ENCODE data around the gene TSC2. TPM values are rescaled to one million over a fixed set of nuclear protein-coding genes. Genes with fewer than 3 reads are reported as not detected.
"Not testable (repeated sequence)": the region's sequence is repeated elsewhere in the genome, so short reads cannot be mapped to it uniquely, and the experiment has no call there.

The TSC2 gene
- total RNA-seq, 4 donors from 2014 or later: 103 to 193 (median 143) TPM

- no peaks in the 10 kb centered on the region for H3K9me3 ChIP-seq
- H3K4me3 ChIP-seq: no peak overlapping the region
- no peak for TF ChIP-seq POLR2AphosphoS5 (IDR thresholded peaks at IDR 0.05)
- no peak for TF ChIP-seq POLR2A (IDR thresholded peaks at IDR 0.05)
- no peak for TF ChIP-seq CTCF (IDR thresholded peaks at IDR 0.05)
- TF ChIP-seq EP300 (IDR thresholded peaks at IDR 0.05): no peak
- H3K4me1 ChIP-seq: no peaks in the 10 kb centered on the region
- H3K36me3 ChIP-seq: peaks cover 83% of the 10 kb centered on the region
- 98% methylated on average over 9 of the region's 19 CpGs for WGBS
- H3K27ac ChIP-seq: no peak overlapping the region
- H3K27me3 ChIP-seq: no peaks in the 10 kb centered on the region
- DNase-seq (ENCODE audit: low spot score in 2 of 2): no peak
Observed at GRCh38 chr16:2102471-2102870, 54.7 kb downstream of the TSC2 start.

DNA sequence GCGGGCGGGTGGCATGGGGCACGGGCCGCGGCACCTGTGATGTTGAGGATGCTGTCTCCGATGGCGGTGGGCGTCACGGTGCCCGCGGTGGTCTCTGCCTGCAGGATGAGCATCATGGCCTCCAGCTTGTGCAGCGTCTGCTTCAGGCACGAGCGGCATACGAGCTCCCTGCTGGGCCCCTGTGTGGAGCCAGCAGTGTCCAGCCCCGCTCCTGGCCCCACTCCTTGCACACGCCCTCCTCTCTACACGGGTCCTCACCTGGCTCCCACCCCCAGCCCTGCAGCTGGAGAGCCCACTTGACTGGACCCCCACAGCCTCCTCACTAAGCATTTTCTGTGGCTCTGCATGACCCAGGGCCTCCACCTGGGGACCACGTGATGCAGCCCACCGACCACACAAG is 56.7 kb downstream of the TSC2 start:
- not testable (repeated sequence) for H3K4me3 ChIP-seq; H3K27me3 ChIP-seq; H3K27ac ChIP-seq; DNase-seq (ENCODE audit: low spot score in 2 of 2); H3K9me3 ChIP-seq; H3K4me1 ChIP-seq
- WGBS: 100% methylated on average over 8 of the region's 20 CpGs
- H3K36me3 ChIP-seq: peaks cover 90% of the 10 kb centered on the region

DNA sequence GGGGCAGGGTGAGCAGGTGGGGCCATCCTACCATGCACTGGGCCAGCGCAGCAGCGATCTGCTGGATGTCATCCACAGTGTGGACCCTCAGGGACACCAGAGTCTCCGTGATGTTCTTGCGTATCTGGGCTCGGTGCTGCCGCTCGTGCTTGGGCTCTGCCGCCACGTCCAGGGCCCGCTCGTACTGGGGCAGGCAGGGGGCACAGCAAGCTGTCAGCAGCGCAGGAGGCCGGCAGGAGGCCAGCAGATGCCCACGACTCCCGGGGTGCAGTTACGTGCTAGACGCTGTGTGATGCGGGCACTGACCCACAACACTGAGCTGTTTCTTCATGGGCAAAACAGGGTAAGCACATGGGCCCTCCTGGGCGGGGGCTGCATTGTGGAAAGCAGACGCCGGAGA is 57.5 kb downstream of the TSC2 start:
- H3K4me1 ChIP-seq; H3K4me3 ChIP-seq; DNase-seq (ENCODE audit: low spot score in 2 of 2); H3K9me3 ChIP-seq; H3K27me3 ChIP-seq; H3K27ac ChIP-seq: not testable (repeated sequence)
- H3K36me3 ChIP-seq: peaks cover 90% of the 10 kb centered on the region
- WGBS: 93% methylated on average over 15 of the region's 21 CpGs

GRCh38 chr16:2105769-2106168 is 58.0 kb downstream of the TSC2 start:
- not testable (repeated sequence) for H3K27me3 ChIP-seq; DNase-seq (ENCODE audit: low spot score in 2 of 2); H3K4me3 ChIP-seq; H3K9me3 ChIP-seq; H3K4me1 ChIP-seq; H3K27ac ChIP-seq
- peaks cover 90% of the 10 kb centered on the region for H3K36me3 ChIP-seq
- WGBS: 80% methylated on average over 1 of the region's 22 CpGs

GRCh38 chr16:2106211-2106610 is 58.4 kb downstream of the TSC2 start:
- peaks cover 90% of the 10 kb centered on the region for H3K36me3 ChIP-seq
- not testable (repeated sequence) for H3K27ac ChIP-seq; DNase-seq (ENCODE audit: low spot score in 2 of 2); H3K27me3 ChIP-seq; H3K4me3 ChIP-seq; H3K4me1 ChIP-seq; H3K9me3 ChIP-seq
- 90% methylated on average over 2 of the region's 38 CpGs for WGBS

- 84% methylated on average over 9 of the region's 17 CpGs for WGBS
- peaks cover 90% of the 10 kb centered on the region for H3K36me3 ChIP-seq
- not testable (repeated sequence) for H3K9me3 ChIP-seq; H3K4me1 ChIP-seq; H3K4me3 ChIP-seq; DNase-seq (ENCODE audit: low spot score in 2 of 2); H3K27me3 ChIP-seq; H3K27ac ChIP-seq
Observed at GRCh38 chr16:2107121-2107790, 59.5 kb downstream of the TSC2 start.

GRCh38 chr16:2107791-2108125 is 60.0 kb downstream of the TSC2 start:
- not testable (repeated sequence) for H3K4me1 ChIP-seq; H3K9me3 ChIP-seq; H3K27ac ChIP-seq; DNase-seq (ENCODE audit: low spot score in 2 of 2); H3K4me3 ChIP-seq; H3K27me3 ChIP-seq
- 100% methylated on average over 3 of the region's 23 CpGs for WGBS
- H3K36me3 ChIP-seq: peaks cover 90% of the 10 kb centered on the region

DNA sequence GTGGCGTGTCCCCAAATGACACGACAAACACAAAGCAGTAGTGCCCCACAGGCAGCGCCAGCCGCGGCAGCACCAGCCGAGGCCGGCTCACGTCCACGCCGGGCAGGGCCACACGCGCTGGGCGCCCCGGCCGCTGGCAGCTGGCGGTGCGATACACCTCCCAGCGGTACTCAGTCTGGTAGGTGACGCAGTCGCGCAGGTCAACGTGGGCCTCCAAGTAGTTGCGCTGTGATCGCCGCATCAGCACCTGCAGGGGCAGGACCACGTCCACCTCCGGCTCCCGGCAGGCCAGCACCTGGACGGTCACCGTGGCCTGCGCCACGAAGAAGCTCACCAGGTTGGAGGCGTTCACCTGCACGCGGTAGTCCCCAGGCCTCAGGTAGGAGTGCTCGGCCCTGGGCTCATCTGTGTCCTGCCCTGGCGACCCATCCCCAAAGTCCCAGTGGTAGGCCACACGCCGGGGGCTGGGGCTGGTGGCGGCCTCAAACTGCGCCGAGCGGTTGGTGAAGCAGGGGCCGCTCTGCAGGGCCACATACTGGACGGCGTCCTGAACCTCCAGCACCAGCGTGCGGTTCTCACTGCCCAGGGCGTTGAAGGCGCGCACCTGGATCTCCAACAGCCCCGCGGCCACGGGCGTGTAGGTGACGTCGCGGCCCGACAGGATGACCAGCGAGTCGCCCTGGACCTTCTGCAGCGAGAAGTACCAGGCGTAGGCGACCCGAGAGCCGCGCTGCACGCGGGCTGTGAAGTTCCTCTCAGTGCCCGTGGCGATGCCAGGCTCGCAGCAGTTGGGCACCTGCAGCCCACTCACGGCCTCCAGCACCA is 60.9 kb downstream of the TSC2 start:
- not testable (repeated sequence) for DNase-seq (ENCODE audit: low spot score in 2 of 2); H3K4me1 ChIP-seq; H3K4me3 ChIP-seq; H3K9me3 ChIP-seq; H3K27me3 ChIP-seq; H3K27ac ChIP-seq
- H3K36me3 ChIP-seq: peaks cover 87% of the 10 kb centered on the region
- 97% methylated on average over 23 of the region's 73 CpGs for WGBS

- DNase-seq (ENCODE audit: low spot score in 2 of 2); H3K27ac ChIP-seq; H3K27me3 ChIP-seq; H3K4me3 ChIP-seq; H3K4me1 ChIP-seq; H3K9me3 ChIP-seq: not testable (repeated sequence)
- peaks cover 90% of the 10 kb centered on the region for H3K36me3 ChIP-seq
- WGBS: 92% methylated on average over 6 of the region's 25 CpGs
Observed at GRCh38 chr16:2109271-2109580, 61.4 kb downstream of the TSC2 start.

DNA sequence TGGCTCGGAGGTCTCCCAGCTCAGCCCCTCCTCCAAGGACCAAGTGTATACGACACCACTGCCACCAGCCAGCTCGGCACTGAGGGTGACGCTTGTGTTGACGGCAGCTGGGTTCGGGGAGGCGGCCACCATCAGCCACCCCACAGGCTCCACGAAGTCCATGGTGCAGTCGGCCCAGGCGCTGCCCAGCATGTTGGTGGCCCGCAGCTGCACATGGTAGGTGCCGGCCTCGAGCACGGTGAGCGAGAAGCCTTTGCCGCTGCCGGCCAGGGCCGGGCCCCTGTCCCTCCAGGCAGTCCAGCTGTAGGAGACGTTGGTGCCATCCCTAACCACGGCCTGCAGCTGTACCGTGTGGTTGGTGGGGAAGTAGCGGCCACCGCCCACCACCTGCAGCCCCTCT is 62.1 kb downstream of the TSC2 start:
- H3K27ac ChIP-seq; H3K4me1 ChIP-seq; DNase-seq (ENCODE audit: low spot score in 2 of 2); H3K9me3 ChIP-seq; H3K27me3 ChIP-seq; H3K4me3 ChIP-seq: not testable (repeated sequence)
- H3K36me3 ChIP-seq: peaks cover 92% of the 10 kb centered on the region
- 85% methylated on average over 5 of the region's 23 CpGs for WGBS

GRCh38 chr16:2110332-2111008 is 62.7 kb downstream of the TSC2 start:
- H3K4me1 ChIP-seq; H3K9me3 ChIP-seq; H3K27me3 ChIP-seq; DNase-seq (ENCODE audit: low spot score in 2 of 2); H3K27ac ChIP-seq; H3K4me3 ChIP-seq: not testable (repeated sequence)
- peaks cover 93% of the 10 kb centered on the region for H3K36me3 ChIP-seq
- WGBS: 89% methylated on average over 9 of the region's 43 CpGs

GRCh38 chr16:2111009-2111353 is 63.2 kb downstream of the TSC2 start:
- WGBS: 97% methylated on average over 7 of the region's 36 CpGs
- not testable (repeated sequence) for H3K9me3 ChIP-seq; H3K4me3 ChIP-seq; H3K27me3 ChIP-seq; H3K4me1 ChIP-seq; H3K27ac ChIP-seq; DNase-seq (ENCODE audit: low spot score in 2 of 2)
- peaks cover 91% of the 10 kb centered on the region for H3K36me3 ChIP-seq
